GM23338 (cell line): ENCODE measurements around the gene EP400. TPM values are rescaled to one million over a fixed set of nuclear protein-coding genes. Genes with fewer than 3 reads are reported as not detected.
"Not testable (repeated sequence)": the region's sequence is repeated elsewhere in the genome, so short reads cannot be mapped to it uniquely, and the experiment has no call there.

Experiments used
- ATAC-seq: fragments of 200-7000 bp; cut with Tn5 transposase; 3 replicates; pipeline ENCODE4 v1.9.1; 2020
- DNase-seq: peaks from one replicate; pipeline ENCODE4 v3.0.0-alpha.2; 2015; ENCODE audit warnings: low spot score
- H2AFZ ChIP-seq: fragments of 200-600 bp; sonication (generic); 2 replicates; pipeline ENCODE4 v1.8.0; 2016; ENCODE audit warnings: antibody characterized with exemption, mild to moderate bottlenecking, moderate library complexity
- H3F3A ChIP-seq: fragments of 200-600 bp; sonication (generic); replicated peaks from 2 replicates; pipeline ENCODE4 v1.8.0; 2017; ENCODE audit warnings: antibody characterized with exemption, mixed run types, low read depth
- H3K27ac ChIP-seq: fragments of 200-600 bp; sonication (generic); 2 replicates; pipeline ENCODE4 v1.6.1; 2016; ENCODE audit warnings: low read depth
- H3K27me3 ChIP-seq: fragments of 200-600 bp; sonication (generic); 2 replicates; pipeline ENCODE4 v1.8.0; 2016; ENCODE audit warnings: mild to moderate bottlenecking, mixed run types, moderate library complexity; ENCODE audit not compliant: insufficient read depth
- H3K36me3 ChIP-seq: fragments of 200-600 bp; sonication (generic); 2 replicates; pipeline ENCODE4 v1.8.0; 2016; ENCODE audit warnings: mild to moderate bottlenecking; ENCODE audit not compliant: insufficient read depth
- H3K4me1 ChIP-seq: fragments of 200-600 bp; sonication (generic); 2 replicates; pipeline ENCODE4 v1.8.0; 2016; ENCODE audit warnings: mild to moderate bottlenecking, moderate library complexity; ENCODE audit not compliant: insufficient read depth
- H3K4me2 ChIP-seq: fragments of 200-600 bp; sonication (generic); 2 replicates; pipeline ENCODE4 v1.7.1; 2017; ENCODE audit warnings: mixed run types
- H3K4me3 ChIP-seq: fragments of 200-600 bp; sonication (generic); 2 replicates; pipeline ENCODE4 v1.6.1; 2016; ENCODE audit warnings: mixed run types
- H3K79me2 ChIP-seq: fragments of 200-600 bp; sonication (generic); replicated peaks from 2 replicates; pipeline ENCODE4 v1.8.0; 2017; ENCODE audit warnings: mild to moderate bottlenecking; ENCODE audit not compliant: insufficient read depth
- H3K9me2 ChIP-seq: fragments of 200-600 bp; sonication (generic); 2 replicates; pipeline ENCODE4 v1.8.0; 2017; ENCODE audit not compliant: insufficient read depth
- H4K20me1 ChIP-seq: fragments of 200-600 bp; sonication (generic); replicated peaks from 2 replicates; pipeline ENCODE4 v1.8.0; 2017; ENCODE audit warnings: mild to moderate bottlenecking; ENCODE audit not compliant: insufficient read depth
- H3K27ac Mint-ChIP-seq: 2 replicates; pipeline ENCODE4 v1.8.0; 2020; ENCODE audit warnings: inconsistent platforms, mild to moderate bottlenecking, moderate library complexity, mixed read lengths
- H3K27me3 Mint-ChIP-seq: 3 replicates; pipeline ENCODE4 v1.8.0; 2022; ENCODE audit warnings: low read depth, mild to moderate bottlenecking, moderate library complexity, mixed read lengths, inconsistent platforms; ENCODE audit not compliant: insufficient read depth, poor library complexity
- H3K36me3 Mint-ChIP-seq: 3 replicates; pipeline ENCODE4 v1.8.0; 2021; ENCODE audit warnings: low read depth, mild to moderate bottlenecking, inconsistent platforms, moderate library complexity, mixed read lengths
- H3K4me1 Mint-ChIP-seq: 3 replicates; pipeline ENCODE4 v1.8.0; 2020; ENCODE audit warnings: mild to moderate bottlenecking, inconsistent platforms, mixed read lengths
- H3K4me3 Mint-ChIP-seq: 3 replicates; pipeline ENCODE4 v1.8.0; 2021; ENCODE audit warnings: moderate library complexity, mild to moderate bottlenecking, inconsistent platforms, mixed read lengths
- H3K9me3 Mint-ChIP-seq: 3 replicates; pipeline ENCODE4 v1.8.0; 2020; ENCODE audit warnings: moderate library complexity, mild to moderate bottlenecking, inconsistent platforms, mixed read lengths
- CREB1 ChIP-seq: fragments of 250-450 bp; sonication (Bioruptor Pico); IDR thresholded peaks from 2 replicates; pipeline ENCODE4 v1.5.0; 2020; ENCODE audit warnings: low read depth, mild to moderate bottlenecking, moderate library complexity
- CTCF ChIP-seq, 2 experiments: fragments of 200-600 bp in 1 of 2; sonication (generic) in 1 of 2; conservative IDR thresholded peaks; 2 replicates each; pipeline versions ENCODE4 v1.5.1 to v1.6.1; 2016 to 2017; ENCODE audit warnings: antibody characterized with exemption in 2 of 2, low read depth in 2 of 2, mild to moderate bottlenecking in 2 of 2, moderate library complexity in 1 of 2
- JUNB ChIP-seq: IDR thresholded peaks from one replicate; pipeline ENCODE4 v1.6.1; 2016; ENCODE audit warnings: antibody characterized with exemption; ENCODE audit not compliant: unreplicated experiment
- STAT1 ChIP-seq: IDR thresholded peaks from one replicate; pipeline ENCODE4 v1.6.1; 2016; ENCODE audit warnings: antibody characterized with exemption; ENCODE audit not compliant: unreplicated experiment
- ZNF114 ChIP-seq: fragments of 250-450 bp; sonication (Bioruptor Pico); IDR thresholded peaks from 2 replicates; pipeline ENCODE4 v1.5.0; 2020; ENCODE audit warnings: mild to moderate bottlenecking, moderate library complexity
- polyA plus RNA-seq: library from polyadenylated mRNA; unstranded; fragments of >200 nt; fragmentation: Nextera tagmentation; extraction: Ambion mirVana; gene quantifications from 2 replicates; pipeline ENCODE4 v1.2.1, GENCODE V29; 2016
- total RNA-seq: library from RNA; depleted of rRNA; stranded (reverse); fragments of >200 nt; shearing (Covaris generic); gene quantifications from 2 replicates; pipeline ENCODE4 v1.2.3, GENCODE V29; 2014
- TF ChIP-seq, protein P1 (sequence below): fragments of 250-450 bp; sonication (Bioruptor Pico); IDR thresholded peaks from 2 replicates; pipeline ENCODE4 v1.5.0; 2020; ENCODE audit warnings: mild to moderate bottlenecking, moderate library complexity

EP400 gene
- total and polyA plus RNA-seq, 2 experiments from 2014 or later, result 26.3 to 57.2 TPM

- H3K4me2 ChIP-seq, result peak overlapping the region; percentile 63
- not testable (repeated sequence) for H3K9me2 ChIP-seq, H3K27me3 Mint-ChIP-seq, ATAC-seq, H3K9me3 Mint-ChIP-seq, H4K20me1 ChIP-seq, H3K27me3 ChIP-seq, H2AFZ ChIP-seq, H3F3A ChIP-seq
- H3K27ac ChIP-seq, result peak overlapping the region; percentile 81
- DNase-seq, result peak; percentile 51
- H3K4me3 ChIP-seq, result 0 out of 2 replicates have a peak overlapping the region, but pooled peaks have one; percentile 22
- peaks cover 21% of the 10 kb centered on the region for H3K4me1 ChIP-seq
- Mint-ChIP-seq H3K27ac (peak overlapping the region; percentile 91), H3K36me3 (peaks cover 81% of the 10 kb centered on the region), H3K4me1 (peaks cover 43% of the 10 kb centered on the region), H3K4me3 (peak overlapping the region; percentile 46)
- H3K36me3 ChIP-seq, result peaks cover 53% of the 10 kb centered on the region
- peaks cover 17% of the 10 kb centered on the region for H3K79me2 ChIP-seq
Observed at GRCh38 chr12:132047630-132048029, 97.9 kb downstream of the EP400 start.

DNA sequence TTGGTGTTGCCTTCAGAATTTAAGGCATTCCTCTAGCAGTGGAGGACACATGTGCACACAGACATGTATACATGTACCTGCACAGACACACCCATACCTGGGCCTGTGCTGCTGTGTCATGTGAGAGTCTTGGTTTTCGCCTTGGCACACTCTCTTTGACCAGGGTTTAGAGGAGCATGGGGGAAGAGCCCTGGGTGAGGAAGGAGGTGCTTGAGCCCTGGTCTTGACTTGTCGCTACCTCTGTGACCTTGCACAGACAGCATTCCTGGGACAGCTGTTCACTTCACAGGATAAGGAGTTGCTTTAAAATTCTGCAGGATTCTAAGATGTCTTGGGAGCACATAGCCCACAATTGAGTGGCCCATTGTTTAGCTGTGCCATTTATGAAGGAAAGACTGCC lies 99.7 kb downstream of the EP400 start:
- peak overlapping the region; percentile 81; the same call in 1 of the 2 replicates for H3K27ac ChIP-seq
- no peaks in the 10 kb centered on the region for H3K9me2 ChIP-seq
- no peaks in the 10 kb centered on the region; the same call in 1 of the 2 replicates for H4K20me1 ChIP-seq
- DNase-seq (no peak), ATAC-seq (no peak)
- H3K4me2 ChIP-seq, result no peak overlapping the region
- Mint-ChIP-seq H3K4me1 (peaks cover 36% of the 10 kb centered on the region), H3K27me3 (peaks cover 2% of the 10 kb centered on the region), H3K36me3 (peaks cover 86% of the 10 kb centered on the region), H3K9me3 (peaks cover 3% of the 10 kb centered on the region; the same call in 2 of the 3 replicates), H3K27ac (peak overlapping the region; percentile 96), H3K4me3 (no peak overlapping the region)
- TF ChIP-seq CTCF (conservative IDR thresholded peaks at IDR 0.05; ENCODE audit: low read depth in 2 of 2) (no peak), JUNB (no peak), CREB1 (no peak)
- H2AFZ ChIP-seq, result no peak overlapping the region
- peaks cover 56% of the 10 kb centered on the region for H3K36me3 ChIP-seq
- H3K4me3 ChIP-seq, result no peak overlapping the region
- H3K4me1 ChIP-seq, result peaks cover 21% of the 10 kb centered on the region
- H3K27me3 ChIP-seq, result no peaks in the 10 kb centered on the region
- peaks cover 17% of the 10 kb centered on the region for H3K79me2 ChIP-seq
- peaks cover 8% of the 10 kb centered on the region; the same call in 1 of the 2 replicates for H3F3A ChIP-seq

DNA sequence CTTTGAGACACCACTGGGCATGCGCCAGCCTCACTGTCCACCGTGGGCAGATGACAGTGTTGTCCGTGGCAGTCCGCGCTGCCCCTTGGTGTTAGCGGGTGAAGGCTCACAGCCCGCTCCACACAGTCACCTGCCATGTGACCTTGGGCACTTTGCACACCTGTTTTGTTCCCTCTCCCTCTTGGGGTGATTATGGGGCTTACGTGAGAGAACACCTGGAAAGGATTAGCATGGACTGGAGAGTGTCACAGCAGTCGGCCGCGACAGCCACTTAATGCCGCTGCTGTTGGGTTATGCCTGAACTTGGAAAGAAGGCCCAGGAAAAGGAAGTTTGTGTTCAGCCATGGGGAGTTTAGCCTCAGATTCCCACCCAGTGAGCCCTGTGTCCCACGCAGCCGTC lies 100.1 kb downstream of the EP400 start:
- Histone ChIP-seq H3F3A (peaks cover 8% of the 10 kb centered on the region; the same call in 1 of the 2 replicates), H3K4me3 (no peak overlapping the region), H3K4me1 (peaks cover 21% of the 10 kb centered on the region), H4K20me1 (no peaks in the 10 kb centered on the region; the same call in 1 of the 2 replicates), H3K27me3 (no peaks in the 10 kb centered on the region), H3K4me2 (no peak overlapping the region), H3K36me3 (peaks cover 56% of the 10 kb centered on the region), H3K9me2 (no peaks in the 10 kb centered on the region), H3K27ac (no peak overlapping the region), H3K79me2 (peaks cover 17% of the 10 kb centered on the region), H2AFZ (no peak overlapping the region)
- DNase-seq (no peak), ATAC-seq (no peak)
- H3K4me3 Mint-ChIP-seq, result no peak overlapping the region
- peaks cover 3% of the 10 kb centered on the region; the same call in 2 of the 3 replicates for H3K9me3 Mint-ChIP-seq
- H3K4me1 Mint-ChIP-seq, result peaks cover 36% of the 10 kb centered on the region
- peak overlapping the region; percentile 96 for H3K27ac Mint-ChIP-seq
- peaks cover 5% of the 10 kb centered on the region for H3K27me3 Mint-ChIP-seq
- peaks cover 86% of the 10 kb centered on the region for H3K36me3 Mint-ChIP-seq
- TF ChIP-seq STAT1 (no peak), ZNF114 (CRISPR knock-in tag) (no peak)
- TF ChIP-seq, protein P1, sequence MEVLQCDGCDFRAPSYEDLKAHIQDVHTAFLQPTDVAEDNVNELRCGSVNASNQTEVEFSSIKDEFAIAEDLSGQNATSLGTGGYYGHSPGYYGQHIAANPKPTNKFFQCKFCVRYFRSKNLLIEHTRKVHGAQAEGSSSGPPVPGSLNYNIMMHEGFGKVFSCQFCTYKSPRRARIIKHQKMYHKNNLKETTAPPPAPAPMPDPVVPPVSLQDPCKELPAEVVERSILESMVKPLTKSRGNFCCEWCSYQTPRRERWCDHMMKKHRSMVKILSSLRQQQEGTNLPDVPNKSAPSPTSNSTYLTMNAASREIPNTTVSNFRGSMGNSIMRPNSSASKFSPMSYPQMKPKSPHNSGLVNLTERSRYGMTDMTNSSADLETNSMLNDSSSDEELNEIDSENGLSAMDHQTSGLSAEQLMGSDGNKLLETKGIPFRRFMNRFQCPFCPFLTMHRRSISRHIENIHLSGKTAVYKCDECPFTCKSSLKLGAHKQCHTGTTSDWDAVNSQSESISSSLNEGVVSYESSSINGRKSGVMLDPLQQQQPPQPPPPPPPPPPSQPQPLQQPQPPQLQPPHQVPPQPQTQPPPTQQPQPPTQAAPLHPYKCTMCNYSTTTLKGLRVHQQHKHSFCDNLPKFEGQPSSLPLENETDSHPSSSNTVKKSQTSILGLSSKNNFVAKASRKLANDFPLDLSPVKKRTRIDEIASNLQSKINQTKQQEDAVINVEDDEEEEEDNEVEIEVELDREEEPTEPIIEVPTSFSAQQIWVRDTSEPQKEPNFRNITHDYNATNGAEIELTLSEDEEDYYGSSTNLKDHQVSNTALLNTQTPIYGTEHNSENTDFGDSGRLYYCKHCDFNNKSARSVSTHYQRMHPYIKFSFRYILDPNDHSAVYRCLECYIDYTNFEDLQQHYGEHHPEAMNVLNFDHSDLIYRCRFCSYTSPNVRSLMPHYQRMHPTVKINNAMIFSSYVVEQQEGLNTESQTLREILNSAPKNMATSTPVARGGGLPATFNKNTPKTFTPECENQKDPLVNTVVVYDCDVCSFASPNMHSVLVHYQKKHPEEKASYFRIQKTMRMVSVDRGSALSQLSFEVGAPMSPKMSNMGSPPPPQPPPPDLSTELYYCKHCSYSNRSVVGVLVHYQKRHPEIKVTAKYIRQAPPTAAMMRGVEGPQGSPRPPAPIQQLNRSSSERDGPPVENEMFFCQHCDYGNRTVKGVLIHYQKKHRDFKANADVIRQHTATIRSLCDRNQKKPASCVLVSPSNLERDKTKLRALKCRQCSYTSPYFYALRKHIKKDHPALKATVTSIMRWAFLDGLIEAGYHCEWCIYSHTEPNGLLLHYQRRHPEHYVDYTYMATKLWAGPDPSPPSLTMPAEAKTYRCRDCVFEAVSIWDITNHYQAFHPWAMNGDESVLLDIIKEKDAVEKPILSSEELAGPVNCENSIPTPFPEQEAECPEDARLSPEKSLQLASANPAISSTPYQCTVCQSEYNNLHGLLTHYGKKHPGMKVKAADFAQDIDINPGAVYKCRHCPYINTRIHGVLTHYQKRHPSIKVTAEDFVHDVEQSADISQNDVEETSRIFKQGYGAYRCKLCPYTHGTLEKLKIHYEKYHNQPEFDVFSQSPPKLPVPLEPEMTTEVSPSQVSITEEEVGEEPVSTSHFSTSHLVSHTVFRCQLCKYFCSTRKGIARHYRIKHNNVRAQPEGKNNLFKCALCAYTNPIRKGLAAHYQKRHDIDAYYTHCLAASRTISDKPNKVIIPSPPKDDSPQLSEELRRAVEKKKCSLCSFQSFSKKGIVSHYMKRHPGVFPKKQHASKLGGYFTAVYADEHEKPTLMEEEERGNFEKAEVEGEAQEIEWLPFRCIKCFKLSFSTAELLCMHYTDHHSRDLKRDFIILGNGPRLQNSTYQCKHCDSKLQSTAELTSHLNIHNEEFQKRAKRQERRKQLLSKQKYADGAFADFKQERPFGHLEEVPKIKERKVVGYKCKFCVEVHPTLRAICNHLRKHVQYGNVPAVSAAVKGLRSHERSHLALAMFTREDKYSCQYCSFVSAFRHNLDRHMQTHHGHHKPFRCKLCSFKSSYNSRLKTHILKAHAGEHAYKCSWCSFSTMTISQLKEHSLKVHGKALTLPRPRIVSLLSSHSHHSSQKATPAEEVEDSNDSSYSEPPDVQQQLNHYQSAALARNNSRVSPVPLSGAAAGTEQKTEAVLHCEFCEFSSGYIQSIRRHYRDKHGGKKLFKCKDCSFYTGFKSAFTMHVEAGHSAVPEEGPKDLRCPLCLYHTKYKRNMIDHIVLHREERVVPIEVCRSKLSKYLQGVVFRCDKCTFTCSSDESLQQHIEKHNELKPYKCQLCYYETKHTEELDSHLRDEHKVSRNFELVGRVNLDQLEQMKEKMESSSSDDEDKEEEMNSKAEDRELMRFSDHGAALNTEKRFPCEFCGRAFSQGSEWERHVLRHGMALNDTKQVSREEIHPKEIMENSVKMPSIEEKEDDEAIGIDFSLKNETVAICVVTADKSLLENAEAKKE, result no peak
